Thoracic aorta (tissue), 2 donors: Measurements from ENCODE around the gene MIA3. TPM values are rescaled to one million over a fixed set of nuclear protein-coding genes. Genes with fewer than 3 reads are reported as not detected.
A peak's percentile ranks its signal among the peaks of the same experiment; 100 is the strongest.

ENCODE experiments used
- ATAC-seq: fragments of 150-250 bp; one replicate; pipeline ENCODE4 v1.8.0; 2017; ENCODE audit warnings: low read depth; ENCODE audit not compliant: insufficient number of reproducible peaks, low FRiP score
- DNase-seq: peaks from one replicate; pipeline ENCODE4 v3.0.0-alpha.2; 2020; ENCODE audit warnings: low spot score
- H3K27ac ChIP-seq, 2 donors: fragments of 200-600 bp; sonication (generic); 1 replicate in 1 of 2; 2 replicates in 1 of 2; pipeline ENCODE4 v1.5.1; 2016; ENCODE audit warnings: mild to moderate bottlenecking in 2 of 2, moderate library complexity in 2 of 2
- H3K27me3 ChIP-seq: fragments of 200-600 bp; sonication (generic); replicated peaks from 2 replicates; pipeline ENCODE4 v1.6.0; 2016; ENCODE audit warnings: mild to moderate bottlenecking; ENCODE audit not compliant: insufficient read depth
- H3K36me3 ChIP-seq: fragments of 200-600 bp; sonication (generic); one replicate; pipeline ENCODE4 v1.5.1; 2016
- H3K4me1 ChIP-seq, 2 donors: fragments of 200-600 bp; sonication (generic); 1 replicate in 1 of 2; 2 replicates in 1 of 2; pipeline versions ENCODE4 v1.5.1 to v1.6.0; 2016; ENCODE audit warnings: low read depth in 2 of 2, mild to moderate bottlenecking in 1 of 2; ENCODE audit not compliant: control insufficient read depth in 1 of 2
- H3K4me3 ChIP-seq: fragments of 200-600 bp; sonication (generic); 2 replicates; pipeline ENCODE4 v1.5.1; 2016; ENCODE audit warnings: mild to moderate bottlenecking
- H3K9me3 ChIP-seq: fragments of 200-600 bp; sonication (generic); 2 replicates; pipeline ENCODE4 v1.5.1; 2016
- CTCF ChIP-seq: fragments of 200-600 bp; sonication (generic); IDR thresholded peaks from one replicate; pipeline ENCODE4 v1.5.1; 2019; ENCODE audit warnings: antibody characterized with exemption
- total RNA-seq, 2 donors: library from RNA; depleted of rRNA; stranded (reverse); fragments of >200 nt; gene quantifications; one replicate each; pipeline versions ENCODE4 v1.1.0 to v1.2.3, GENCODE V29; 2016

The MIA3 gene
- 10 to 100 TPM; 44.0 to 72.9 TPM for total RNA-seq

GRCh38 chr1:222618001-222618879, at the start of gene MIA3:
MIA3 (plus strand) TSS chr1:222618097; CDS start chr1:222618111, 14 bp downstream.
- TF ChIP-seq CTCF: no peak
- Histone ChIP-seq H3K27ac (peak within 1 kb of the TSS; percentile 77 to 89), H3K36me3 (peaks cover 3% of the 10 kb centered on the region), H3K27me3 (no peaks in the 10 kb centered on the region), H3K4me1 (peaks cover 5 to 19% of the 10 kb centered on the region in 2 donors), H3K9me3 (no peaks in the 10 kb centered on the region), H3K4me3 (peak within 1 kb of the TSS; percentile 97)
- peak; percentile 43 for DNase-seq
- ATAC-seq: no peak

GRCh38 chr1:222570837-222571236, 47.1 kb upstream of the MIA3 start:
- Histone ChIP-seq H3K9me3 (no peaks in the 10 kb centered on the region), H3K27ac (no peak overlapping the region), H3K36me3 (peaks cover 13% of the 10 kb centered on the region), H3K4me3 (no peak overlapping the region), H3K4me1 (no peaks in the 10 kb centered on the region), H3K27me3 (no peaks in the 10 kb centered on the region)
- ATAC-seq: no peak
- no peak for DNase-seq
- TF ChIP-seq CTCF: no peak

GRCh38 chr1:222579316-222579715, 38.6 kb upstream of the MIA3 start:
- Histone ChIP-seq H3K27ac (no peak overlapping the region), H3K4me3 (no peak overlapping the region), H3K9me3 (no peaks in the 10 kb centered on the region), H3K4me1 (peaks cover 4 to 15% of the 10 kb centered on the region in 2 donors), H3K36me3 (no peaks in the 10 kb centered on the region), H3K27me3 (no peaks in the 10 kb centered on the region)
- no peak for DNase-seq
- no peak for ATAC-seq
- TF ChIP-seq CTCF: no peak

DNA sequence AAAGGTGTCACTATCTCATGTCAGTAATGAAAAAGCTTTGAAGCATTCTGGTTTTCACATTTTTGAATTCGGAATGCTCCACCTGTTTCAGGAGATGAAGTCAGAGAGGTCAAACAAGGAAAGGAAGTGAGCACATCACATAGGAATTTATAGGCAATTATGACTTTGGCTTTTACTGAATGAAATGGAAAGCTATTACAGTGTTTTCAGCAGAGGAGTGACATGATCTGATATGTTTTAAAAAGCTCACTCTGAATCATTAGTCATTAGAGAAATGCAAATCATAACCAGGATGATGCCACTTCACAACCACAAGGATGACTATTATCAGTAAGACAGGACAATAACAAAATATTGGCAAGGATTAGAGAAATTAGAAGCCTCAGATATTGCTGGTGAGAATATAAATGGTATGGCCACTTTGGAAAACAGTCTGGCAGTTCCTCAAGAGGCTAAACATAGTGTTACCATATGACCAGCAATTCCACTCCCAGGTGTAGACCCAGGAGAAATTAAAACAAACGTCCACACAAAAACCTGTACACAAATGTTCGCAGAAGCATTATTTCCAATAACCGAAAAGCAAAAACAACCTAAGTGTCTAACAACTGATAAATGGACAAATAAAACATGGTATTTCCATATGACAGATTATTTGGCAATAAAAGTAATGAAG, 35.7 kb upstream of the MIA3 start:
- Histone ChIP-seq H3K36me3 (no peaks in the 10 kb centered on the region), H3K4me1 (peaks cover 7 to 15% of the 10 kb centered on the region in 2 donors), H3K27me3 (no peaks in the 10 kb centered on the region), H3K9me3 (no peaks in the 10 kb centered on the region), H3K4me3 (no peak overlapping the region), H3K27ac (no peak overlapping the region)
- ATAC-seq (no peak), DNase-seq (no peak)
- no peak for TF ChIP-seq CTCF

GRCh38 chr1:222583079-222583478, 34.8 kb upstream of the MIA3 start:
- Histone ChIP-seq H3K27me3 (no peaks in the 10 kb centered on the region), H3K4me3 (no peak overlapping the region), H3K9me3 (no peaks in the 10 kb centered on the region), H3K4me1 (peaks cover 7 to 20% of the 10 kb centered on the region in 2 donors), H3K36me3 (no peaks in the 10 kb centered on the region), H3K27ac (no peak overlapping the region)
- DNase-seq (no peak), ATAC-seq (no peak)
- no peak for TF ChIP-seq CTCF
